ENCODE results near the gene MZT2B. TPM values are rescaled to one million over a fixed set of nuclear protein-coding genes. Genes with fewer than 3 reads are reported as not detected.
A peak's percentile ranks its signal among the peaks of the same experiment; 100 is the strongest.
"Not testable (repeated sequence)": the region's sequence is repeated elsewhere in the genome, so short reads cannot be mapped to it uniquely, and the experiment has no call there.

Gene MZT2B, protein sequence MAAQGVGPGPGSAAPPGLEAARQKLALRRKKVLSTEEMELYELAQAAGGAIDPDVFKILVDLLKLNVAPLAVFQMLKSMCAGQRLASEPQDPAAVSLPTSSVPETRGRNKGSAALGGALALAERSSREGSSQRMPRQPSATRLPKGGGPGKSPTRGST
- 98.7 and 112 TPM in 2 replicates for total RNA-seq (2014; rRNA removed; shearing (Covaris generic))
- polyA plus RNA-seq (2015; cell fraction: cytosol; rRNA removed) = 160 and 208 TPM in 2 replicates
- 23.2 and 32.2 TPM in 2 replicates for polyA plus RNA-seq (2015; cell fraction: nucleus; rRNA removed)

DNA sequence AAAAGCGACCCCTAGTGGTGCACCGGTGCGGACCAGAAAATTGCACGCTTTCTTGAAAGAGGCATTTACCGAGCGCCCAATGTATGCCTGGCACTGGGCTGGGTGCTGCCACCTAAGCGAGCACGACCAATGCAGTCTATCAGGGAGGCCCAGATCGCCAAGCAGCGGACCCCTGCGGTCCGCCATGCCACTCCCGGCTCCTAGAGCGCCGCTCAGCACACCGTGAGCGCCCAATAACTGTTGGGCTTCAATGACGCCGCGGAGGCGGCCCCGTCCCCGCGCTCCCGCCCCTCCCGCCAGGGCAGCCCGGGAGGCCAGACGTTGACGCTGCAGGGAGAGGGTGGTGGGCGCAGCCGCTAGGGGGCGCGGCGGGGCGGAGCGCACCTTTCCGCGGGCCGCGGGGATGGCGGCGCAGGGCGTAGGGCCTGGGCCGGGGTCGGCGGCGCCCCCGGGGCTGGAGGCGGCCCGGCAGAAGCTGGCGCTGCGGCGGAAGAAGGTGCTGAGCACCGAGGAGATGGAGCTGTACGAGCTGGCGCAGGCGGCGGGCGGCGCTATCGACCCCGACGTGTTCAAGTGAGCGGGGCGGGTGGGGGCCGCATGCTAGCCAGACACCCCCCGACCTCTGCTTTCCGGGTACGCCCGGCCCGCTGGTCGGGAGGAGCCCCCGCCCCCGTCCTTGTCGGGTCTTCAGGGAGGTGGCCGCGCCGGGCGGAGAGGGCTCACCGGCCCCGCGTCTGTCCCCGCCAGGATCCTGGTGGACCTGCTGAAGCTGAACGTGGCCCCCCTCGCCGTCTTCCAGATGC lies at the start of gene MZT2B:
Gene MZT2B, plus strand, starts transcription at position 383 of the 803 bp plus-strand sequence. Its CDS starts 21 bp downstream, at position 404.
- in situ Hi-C loops (cut with HindIII; ENCODE audit: low pct_unique_long_range_greater_than_20kb, low sequenced_read_pairs) = not testable (repeated sequence)
- peak; percentile 79 for DNase-seq (ENCODE audit: low read depth, low spot score)

- in situ Hi-C loops (cut with HindIII; ENCODE audit: low pct_unique_long_range_greater_than_20kb, low sequenced_read_pairs) = no loop called here
- DNase-seq (ENCODE audit: low read depth, low spot score) = no peak
These were observed 46.1 kb upstream of the MZT2B start for GRCh38 chr2:130135692-130136541.

DNA sequence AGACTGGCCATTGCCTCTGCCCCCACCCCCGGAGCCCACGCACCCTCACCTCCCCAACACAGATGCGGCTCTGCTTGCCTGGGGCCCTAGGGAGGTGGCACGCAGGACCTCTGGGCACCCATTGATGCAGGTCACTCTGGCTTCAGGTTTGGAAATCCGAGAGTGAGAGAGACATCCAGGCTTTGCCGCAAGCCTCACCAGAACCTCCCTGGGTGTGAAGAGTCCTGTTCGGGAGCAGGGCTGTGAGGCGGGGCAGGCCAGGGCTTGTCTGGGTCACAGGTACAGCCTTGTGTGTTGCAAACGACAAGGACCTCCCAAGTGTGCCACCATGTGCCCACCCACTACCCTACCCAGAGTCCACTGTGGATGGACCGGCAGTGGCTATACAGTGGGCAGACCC lies 45.5 kb upstream of the MZT2B start:
- DNase-seq (ENCODE audit: low read depth, low spot score); in situ Hi-C loops (cut with HindIII; ENCODE audit: low pct_unique_long_range_greater_than_20kb, low sequenced_read_pairs): not testable (repeated sequence)

GRCh38 chr2:130137118-130137517 lies 44.9 kb upstream of the MZT2B start:
- in situ Hi-C loops (cut with HindIII; ENCODE audit: low pct_unique_long_range_greater_than_20kb, low sequenced_read_pairs); DNase-seq (ENCODE audit: low read depth, low spot score): not testable (repeated sequence)

DNA sequence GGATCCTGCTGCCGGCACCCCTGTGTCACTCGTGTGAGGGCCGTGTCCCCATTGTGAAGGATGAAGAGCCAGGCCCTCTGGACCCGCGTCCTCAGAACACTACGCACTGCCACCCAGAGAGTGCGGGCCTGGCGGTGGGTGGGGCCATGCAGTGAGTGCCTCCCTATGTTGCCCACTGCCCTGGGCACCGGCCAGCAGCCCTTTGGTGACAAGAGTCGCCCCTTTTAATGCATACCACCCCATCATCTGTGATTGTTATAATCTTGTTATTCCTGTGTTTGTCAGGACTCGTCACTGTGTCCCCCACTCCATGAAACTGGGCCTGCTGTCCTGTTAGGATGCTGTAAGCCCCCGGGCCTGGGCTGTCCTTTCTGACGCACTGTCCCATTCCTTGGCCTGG lies 43.7 kb upstream of the MZT2B start:
- DNase-seq (ENCODE audit: low read depth, low spot score); in situ Hi-C loops (cut with HindIII; ENCODE audit: low pct_unique_long_range_greater_than_20kb, low sequenced_read_pairs): not testable (repeated sequence)

DNA sequence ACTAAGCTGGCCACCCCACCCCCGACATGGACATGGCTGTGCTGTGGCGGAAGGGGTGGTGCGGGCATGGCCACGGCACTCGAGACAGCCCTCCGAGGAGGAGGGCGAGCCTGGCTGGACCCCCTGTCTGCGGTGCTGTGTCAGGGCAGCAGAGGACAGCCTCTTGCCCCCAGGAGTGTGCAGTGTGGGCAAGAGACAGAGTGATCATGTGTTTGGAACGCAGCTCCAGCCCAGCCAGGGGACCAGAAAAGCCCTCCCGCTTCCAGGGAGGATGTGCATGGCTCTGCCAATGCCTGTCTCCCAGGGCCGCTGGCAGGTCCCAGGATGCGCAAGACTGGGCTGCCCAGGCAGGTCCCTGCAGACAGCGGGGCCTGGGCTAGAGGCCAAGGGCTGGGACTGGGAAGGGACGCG lies 43.2 kb upstream of the MZT2B start:
- in situ Hi-C loops (cut with HindIII; ENCODE audit: low pct_unique_long_range_greater_than_20kb, low sequenced_read_pairs); DNase-seq (ENCODE audit: low read depth, low spot score): not testable (repeated sequence)

- DNase-seq (ENCODE audit: low read depth, low spot score); in situ Hi-C loops (cut with HindIII; ENCODE audit: low pct_unique_long_range_greater_than_20kb, low sequenced_read_pairs): not testable (repeated sequence)
These were observed 42.5 kb upstream of the MZT2B start for GRCh38 chr2:130139331-130140280.

- DNase-seq (ENCODE audit: low read depth, low spot score); in situ Hi-C loops (cut with HindIII; ENCODE audit: low pct_unique_long_range_greater_than_20kb, low sequenced_read_pairs): not testable (repeated sequence)
These were observed 41.5 kb upstream of the MZT2B start for GRCh38 chr2:130140516-130140915.

DNA sequence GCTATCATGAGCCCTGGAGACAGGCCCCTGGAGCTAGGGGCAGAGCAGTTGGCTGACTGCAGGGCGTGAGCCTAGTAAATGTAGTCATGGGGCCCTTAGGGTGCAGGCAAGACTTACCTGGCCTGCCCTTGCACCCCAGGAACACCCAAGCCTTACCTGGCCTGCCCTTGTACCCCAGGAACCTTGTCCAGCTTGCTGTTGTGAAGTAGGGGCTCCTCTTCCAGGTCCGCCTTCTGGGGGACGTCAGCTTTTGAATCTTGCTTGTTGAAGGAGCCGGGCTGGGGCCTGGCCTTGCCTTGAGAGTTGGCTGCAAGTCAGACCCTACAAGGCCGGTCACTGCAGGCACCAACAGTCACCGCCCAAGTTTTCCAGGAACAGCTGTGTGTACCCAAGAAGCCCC lies 41.1 kb upstream of the MZT2B start:
- DNase-seq (ENCODE audit: low read depth, low spot score); in situ Hi-C loops (cut with HindIII; ENCODE audit: low pct_unique_long_range_greater_than_20kb, low sequenced_read_pairs): not testable (repeated sequence)

DNA sequence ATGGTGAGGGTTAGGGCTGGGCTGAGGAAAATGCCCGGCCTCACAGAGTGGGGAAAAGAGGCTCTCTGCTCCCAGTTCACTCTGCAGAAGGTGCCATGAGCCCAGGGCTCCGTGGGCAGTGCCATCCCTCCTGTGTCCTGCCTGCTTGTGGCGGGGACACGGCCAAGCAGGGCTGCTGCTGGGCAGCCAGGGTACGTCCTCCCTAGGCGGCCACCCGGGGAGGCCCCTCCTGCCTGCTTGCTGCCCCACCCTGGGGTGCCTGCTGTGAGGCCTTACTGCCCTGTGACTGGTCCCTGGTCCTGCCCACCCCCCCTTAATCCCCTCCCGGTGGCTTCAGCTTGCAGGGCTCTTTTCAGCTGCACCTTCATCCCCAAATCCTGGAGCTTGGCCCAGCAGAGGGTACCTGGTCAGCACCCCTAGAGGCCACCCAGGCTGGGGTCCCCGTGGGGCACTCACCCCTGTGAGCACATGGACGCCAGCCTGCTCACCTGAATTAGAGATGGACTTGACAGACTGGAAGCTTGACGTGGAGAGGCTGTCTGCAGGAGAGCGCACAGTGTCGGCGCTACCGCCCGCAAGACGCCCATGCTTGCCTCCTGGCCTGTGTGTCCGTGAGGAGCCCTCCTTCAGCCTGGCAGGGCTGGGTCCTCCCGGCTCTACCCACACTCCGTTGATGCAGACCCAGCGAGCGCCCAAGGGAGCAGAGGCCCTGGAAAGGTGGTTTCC lies 40.3 kb upstream of the MZT2B start:
- DNase-seq (ENCODE audit: low read depth, low spot score); in situ Hi-C loops (cut with HindIII; ENCODE audit: low pct_unique_long_range_greater_than_20kb, low sequenced_read_pairs): not testable (repeated sequence)

- in situ Hi-C loops (cut with HindIII; ENCODE audit: low pct_unique_long_range_greater_than_20kb, low sequenced_read_pairs); DNase-seq (ENCODE audit: low read depth, low spot score): not testable (repeated sequence)
These were observed 39.4 kb upstream of the MZT2B start for GRCh38 chr2:130142396-130143265.

DNA sequence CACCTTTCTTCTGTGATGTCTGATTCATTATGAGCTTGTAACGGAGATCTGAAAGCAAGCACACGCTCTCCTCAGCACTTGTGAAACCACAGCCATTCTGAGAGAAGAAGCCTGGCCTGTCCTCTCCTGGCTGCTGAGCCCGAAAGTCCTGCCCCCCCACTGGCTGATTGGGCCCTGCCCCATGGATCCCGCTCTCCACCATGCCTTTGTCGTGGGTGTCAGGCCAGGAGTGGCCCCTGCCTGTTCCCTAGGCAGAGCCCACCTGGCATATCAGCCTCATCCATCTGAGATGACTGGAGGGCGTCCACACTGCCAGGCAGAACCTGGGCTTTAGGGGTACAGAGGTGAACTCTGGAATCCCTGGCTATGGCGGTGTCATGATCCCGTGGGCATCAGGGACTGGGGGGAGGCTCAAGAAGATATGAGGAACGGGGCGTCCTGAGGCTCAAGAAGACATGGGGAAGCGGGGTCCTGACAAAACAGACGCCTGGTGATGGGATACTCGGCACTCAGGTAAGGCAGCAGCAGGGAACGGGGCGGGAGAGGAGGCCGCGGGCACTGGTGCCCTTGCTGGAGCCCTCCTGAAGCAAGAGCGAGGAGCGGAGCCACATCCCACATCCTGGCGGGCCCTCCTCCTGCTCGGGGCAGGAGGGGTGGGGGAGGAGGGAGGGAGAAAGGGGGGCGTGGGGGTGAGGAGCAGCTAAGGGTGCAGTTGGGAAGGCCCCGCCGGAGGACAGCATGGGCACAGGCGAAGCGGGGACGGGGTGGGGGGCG lies 38.6 kb upstream of the MZT2B start:
- DNase-seq (ENCODE audit: low read depth, low spot score); in situ Hi-C loops (cut with HindIII; ENCODE audit: low pct_unique_long_range_greater_than_20kb, low sequenced_read_pairs): not testable (repeated sequence)

- in situ Hi-C loops (cut with HindIII; ENCODE audit: low pct_unique_long_range_greater_than_20kb, low sequenced_read_pairs) = not testable (repeated sequence)
These were observed 37.1 kb upstream of the MZT2B start, which contains the start of gene CCDC74B for GRCh38 chr2:130145006-130145414. Gene CCDC74B, minus strand, starts transcription at chr2:130145112. Its CDS starts 116 bp downstream, at chr2:130144996.

GRCh38 chr2:130148515-130148914 lies 33.5 kb upstream of the MZT2B start:
- DNase-seq (ENCODE audit: low read depth, low spot score); in situ Hi-C loops (cut with HindIII; ENCODE audit: low pct_unique_long_range_greater_than_20kb, low sequenced_read_pairs): not testable (repeated sequence)

More at GRCh38 chr2:130145006-130145414, 37.1 kb upstream of the MZT2B start, which contains the start of gene CCDC74B:
- peak; percentile 35 for DNase-seq (ENCODE audit: low read depth, low spot score)
